Hematopoietic multipotent progenitor cell treated with erythropoietin and hydrocortisone succinate and interleukin-3 and kit ligand, for 4 days (in vitro differentiated cells): Measurements from ENCODE around the gene GPSM1.
A peak's percentile ranks its signal among the peaks of the same experiment; 100 is the strongest.
"Not testable (repeated sequence)": the region's sequence is repeated elsewhere in the genome, so short reads cannot be mapped to it uniquely, and the experiment has no call there.

Source experiments
- DNase-seq: peaks from one replicate; pipeline ENCODE4 v3.0.0-alpha.2; 2015

GPSM1 gene

DNA sequence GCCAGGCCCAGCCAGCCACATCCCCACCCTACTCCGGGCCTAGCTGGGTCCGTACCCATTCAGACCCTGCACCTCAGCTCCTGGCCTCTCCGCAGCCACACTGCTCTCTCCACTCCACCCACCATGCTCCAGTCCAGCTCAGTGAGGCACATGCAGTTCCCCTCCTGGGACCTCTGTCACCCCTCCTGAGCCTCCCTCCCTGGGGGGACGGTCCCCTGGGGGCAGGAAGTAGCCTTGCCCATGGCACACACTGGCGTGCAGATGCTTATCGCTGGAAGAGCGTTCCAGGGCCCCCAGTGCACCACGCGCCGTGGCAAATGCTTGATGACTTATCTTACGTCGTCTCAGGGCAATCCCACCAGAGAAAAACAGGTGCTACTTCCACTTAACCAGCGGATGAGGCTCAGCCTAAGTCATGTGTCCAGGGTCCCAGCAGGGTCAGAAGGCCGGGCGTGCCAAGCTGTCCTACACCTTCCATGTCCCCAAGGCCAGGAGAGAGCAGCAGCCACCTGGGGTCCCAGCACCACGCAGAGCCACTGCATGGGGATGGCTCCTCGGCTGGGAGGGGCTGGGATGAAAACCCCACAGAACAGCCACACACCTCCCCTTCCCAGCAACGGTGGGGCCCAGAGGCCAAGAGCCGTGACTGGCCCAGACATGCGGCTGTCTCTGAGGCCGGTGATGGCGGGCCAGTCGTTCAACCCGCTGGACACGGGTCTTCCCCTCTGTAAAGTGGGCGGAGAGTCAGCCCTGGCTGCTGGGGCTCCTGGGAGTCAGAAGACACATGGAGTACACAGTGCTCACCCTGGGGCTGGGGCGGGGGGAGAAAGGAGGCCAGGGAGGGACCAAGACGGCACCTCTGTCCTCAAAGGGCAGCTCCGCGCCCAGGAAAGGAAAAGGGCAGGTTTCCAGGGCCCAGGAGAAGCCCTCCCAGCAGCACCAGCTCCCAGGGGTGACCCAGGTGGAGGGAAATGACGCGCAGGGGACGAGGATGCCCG is 20.8 kb upstream of the GPSM1 start:
- DNase-seq = peak; percentile 78

DNA sequence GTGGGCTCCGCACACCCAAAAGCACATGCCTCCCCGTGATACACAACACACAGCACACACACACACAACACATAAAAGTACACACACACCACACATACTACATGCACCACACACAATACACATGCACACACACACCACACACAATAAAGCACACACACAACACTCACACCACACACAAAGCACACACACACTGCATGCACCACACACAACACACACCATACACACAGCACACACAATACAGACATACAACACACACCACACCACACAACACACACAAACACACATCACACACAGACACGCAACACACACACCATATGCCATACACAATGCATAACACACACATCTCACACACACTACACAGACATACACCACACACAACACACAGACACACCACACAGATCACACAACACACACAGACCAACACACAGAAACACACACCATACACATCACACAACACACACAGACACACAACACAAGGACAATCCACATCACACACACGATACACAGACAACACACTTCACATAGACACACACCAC is 20.1 kb upstream of the GPSM1 start:
- no peak for DNase-seq

DNA sequence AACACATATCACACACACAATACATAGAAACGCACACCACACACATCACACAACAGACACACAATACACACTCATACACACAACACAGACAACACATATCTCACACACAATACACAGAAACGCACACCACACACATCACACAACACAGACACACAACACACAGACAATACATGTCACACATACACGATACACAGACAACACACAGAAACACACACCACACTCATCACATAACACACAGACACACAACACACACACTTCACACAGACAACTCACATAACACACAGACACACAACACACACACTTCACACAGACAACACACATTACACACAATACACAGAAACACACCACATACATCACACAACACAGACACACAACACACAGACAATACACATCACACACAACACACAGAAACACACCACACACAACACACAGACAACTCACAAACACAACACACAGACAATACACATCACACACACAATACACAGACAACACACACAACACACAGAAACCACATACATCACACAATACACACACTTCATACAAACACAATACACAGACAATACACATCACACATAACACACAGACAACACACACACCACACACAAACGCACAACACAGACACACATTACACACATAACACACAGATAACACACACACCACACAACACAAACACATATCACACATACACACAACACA is 19.2 kb upstream of the GPSM1 start:
- DNase-seq = no peak

DNA sequence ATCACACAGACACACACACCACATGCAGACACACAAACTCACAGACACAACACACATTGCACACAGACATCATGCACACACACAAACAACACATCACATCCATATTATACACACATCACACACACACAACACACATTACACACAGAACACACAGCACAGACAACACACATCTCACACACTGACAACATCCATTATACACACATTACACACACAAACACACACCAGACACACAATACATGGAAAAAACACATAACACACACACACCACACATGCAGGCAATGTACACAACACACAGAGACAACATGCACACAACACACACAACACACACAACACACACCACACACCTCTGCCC is 18.7 kb upstream of the GPSM1 start:
- no peak for DNase-seq

DNA sequence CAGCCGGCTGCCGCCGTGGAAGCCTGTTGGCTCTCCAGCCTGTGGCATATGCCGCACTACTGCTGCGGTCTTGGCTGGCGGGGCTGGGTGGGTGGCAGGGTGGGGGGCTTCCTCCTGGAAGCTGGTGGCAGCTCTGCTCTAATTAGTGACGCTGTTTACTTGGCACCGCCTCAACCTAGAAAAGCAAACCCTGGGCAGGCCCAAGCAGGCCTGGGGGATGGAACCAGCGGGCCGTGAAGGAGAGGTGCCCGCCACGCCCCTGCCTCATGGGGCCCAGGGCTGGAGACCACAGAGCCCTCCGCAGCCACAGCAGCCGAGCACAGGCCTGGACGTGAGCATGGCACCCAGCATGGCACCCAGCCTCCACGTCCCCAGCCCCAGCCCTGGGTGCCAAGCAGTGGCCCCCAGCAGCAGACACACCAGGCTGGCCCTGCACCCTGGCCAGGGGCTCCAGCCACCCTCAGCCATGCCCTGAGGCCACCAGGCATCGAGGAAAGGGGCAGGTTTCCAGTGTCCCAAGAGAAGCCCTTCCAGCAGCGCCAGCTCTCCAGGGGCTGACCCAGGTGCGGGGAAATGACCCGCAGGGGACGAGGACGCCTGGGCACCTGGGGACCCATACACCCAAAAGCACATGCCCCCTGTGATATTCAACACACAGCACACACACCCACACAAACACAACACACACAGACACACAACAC is 18.1 kb upstream of the GPSM1 start:
- DNase-seq = peak; percentile 84

DNA sequence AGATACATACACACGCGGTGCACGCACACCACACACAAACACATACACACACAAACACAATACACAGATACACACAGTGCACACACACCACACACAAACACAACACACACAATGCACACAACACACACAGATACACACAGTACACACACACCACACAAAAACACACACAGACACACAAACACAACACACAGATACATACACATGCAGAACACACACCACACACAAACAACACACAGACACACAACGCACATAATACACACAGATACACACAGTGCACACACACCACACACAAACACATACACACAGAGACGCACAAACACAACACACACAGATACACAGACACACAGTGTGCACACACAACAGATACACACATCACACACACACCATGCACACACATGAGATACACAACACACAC is 17.5 kb upstream of the GPSM1 start:
- DNase-seq = no peak

DNA sequence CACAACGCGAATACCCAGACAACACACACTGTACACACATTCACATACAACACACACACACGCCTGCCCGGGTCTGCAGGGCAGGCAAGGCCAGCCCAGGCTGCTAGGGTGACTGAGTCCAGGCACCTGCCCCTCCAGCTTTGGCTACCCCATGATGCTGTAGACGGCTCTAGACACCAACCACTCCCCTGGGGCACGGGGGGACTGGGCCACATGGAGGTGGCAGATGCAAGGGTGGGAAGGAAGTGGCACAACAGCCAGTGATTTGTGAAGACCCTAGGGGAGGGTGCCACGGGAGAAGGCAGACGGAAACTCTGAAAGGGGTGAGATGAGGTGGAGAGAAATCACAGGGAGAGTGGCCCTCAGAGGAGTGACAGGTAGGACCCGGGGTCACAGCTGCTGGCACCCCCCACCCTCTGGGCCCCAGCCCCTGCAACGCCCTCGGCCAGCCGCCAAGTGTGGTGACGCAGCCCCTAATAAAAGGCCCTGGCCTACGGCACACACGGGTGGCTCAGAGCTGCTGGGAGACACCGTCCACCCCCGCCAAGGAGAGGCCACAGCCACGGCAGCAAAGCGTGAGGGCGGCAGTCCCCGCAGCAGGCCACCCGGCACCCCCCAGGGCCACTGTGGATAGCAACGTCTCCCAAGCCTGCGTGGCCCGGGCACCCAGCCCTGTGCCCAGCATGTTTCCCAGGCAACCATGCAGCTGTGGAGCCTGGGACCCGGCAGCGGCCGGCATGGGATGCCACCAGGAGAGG is 16.9 kb upstream of the GPSM1 start:
- DNase-seq = peak; percentile 57

DNA sequence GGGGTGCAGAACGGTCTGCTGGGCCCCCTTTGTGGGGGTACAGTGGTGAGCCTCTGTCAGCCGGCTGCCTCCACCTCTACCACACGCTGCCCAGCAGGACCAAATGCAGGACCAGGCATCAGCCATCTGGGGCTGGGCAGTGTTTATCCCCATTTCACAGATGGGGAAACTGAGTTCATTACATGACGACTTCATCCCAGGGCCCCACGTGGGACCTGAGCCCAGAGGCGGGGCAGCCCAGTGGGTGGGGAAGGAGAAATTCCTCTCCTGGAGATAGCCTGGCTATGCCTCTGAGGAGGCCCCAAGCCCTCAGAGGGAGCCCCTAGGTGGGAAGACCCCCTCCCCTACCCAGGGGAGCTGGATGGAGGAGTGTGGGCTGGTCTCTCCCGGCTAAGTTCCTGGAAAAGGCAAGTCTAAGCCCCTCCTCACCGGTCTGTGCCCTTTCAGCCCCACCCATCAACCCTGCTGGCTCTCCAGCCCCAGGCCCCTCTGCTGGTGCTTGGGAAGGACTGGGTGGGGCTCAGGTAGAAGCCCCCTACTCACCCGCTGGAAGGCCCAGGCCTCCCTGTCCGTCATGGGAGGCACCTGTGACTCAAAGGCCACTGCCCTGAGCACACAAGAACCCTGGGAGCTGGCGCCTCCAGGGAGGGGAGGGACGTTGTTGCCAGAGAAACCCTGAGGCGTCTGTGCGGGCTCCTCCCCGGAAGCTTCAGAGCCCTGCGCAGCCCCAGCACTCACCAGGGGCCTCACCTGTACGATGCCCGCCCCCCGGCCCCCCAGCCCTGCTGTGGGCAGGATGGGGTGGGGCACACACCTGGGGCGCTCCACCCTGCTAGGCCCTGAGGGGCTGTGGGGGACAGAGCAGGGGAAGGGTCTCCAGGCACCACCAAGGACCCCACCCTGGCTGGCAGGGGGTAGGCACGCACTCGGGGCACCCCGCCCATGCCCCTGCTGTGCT is 16.0 kb upstream of the GPSM1 start:
- DNase-seq = peak; percentile 54

DNA sequence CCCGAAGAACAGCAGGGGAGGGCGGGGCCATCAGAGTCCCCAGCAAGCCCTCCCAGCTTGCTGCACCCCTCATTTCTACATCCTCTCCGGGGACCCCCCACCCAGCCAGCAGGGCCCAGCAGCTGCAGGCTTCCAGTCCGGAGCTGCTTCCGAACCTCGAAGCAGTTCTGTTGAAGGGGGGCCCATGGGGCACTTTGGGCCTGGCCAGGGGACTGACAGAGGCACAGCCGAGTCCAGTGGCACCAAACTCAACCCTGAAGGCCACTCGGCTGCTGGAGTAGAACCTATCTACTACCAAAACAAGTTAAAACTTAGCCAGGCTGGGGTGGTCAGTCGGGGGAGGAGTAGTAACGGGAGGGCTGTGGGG is 15.3 kb upstream of the GPSM1 start:
- no peak for DNase-seq

DNA sequence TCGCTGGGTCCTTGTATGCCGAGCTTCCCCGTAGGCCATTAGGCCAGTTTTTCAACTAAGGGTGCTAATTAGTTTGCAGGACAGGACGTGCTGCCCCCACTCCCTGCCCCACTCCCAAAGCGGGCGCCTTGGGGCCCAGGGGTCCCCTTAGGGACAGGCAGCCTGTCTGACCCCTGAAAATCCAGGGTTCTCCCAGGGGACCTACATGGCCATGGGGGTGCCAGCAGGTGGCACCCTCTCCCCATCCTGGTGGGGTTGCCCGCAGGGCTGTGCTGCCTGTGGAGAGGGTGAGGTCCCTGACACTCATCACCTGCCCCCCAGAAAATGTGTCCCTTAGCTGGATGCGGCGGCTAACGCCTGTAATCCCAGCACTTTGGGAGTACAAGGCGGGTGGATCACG is 14.9 kb upstream of the GPSM1 start:
- DNase-seq = peak; percentile 85

DNA sequence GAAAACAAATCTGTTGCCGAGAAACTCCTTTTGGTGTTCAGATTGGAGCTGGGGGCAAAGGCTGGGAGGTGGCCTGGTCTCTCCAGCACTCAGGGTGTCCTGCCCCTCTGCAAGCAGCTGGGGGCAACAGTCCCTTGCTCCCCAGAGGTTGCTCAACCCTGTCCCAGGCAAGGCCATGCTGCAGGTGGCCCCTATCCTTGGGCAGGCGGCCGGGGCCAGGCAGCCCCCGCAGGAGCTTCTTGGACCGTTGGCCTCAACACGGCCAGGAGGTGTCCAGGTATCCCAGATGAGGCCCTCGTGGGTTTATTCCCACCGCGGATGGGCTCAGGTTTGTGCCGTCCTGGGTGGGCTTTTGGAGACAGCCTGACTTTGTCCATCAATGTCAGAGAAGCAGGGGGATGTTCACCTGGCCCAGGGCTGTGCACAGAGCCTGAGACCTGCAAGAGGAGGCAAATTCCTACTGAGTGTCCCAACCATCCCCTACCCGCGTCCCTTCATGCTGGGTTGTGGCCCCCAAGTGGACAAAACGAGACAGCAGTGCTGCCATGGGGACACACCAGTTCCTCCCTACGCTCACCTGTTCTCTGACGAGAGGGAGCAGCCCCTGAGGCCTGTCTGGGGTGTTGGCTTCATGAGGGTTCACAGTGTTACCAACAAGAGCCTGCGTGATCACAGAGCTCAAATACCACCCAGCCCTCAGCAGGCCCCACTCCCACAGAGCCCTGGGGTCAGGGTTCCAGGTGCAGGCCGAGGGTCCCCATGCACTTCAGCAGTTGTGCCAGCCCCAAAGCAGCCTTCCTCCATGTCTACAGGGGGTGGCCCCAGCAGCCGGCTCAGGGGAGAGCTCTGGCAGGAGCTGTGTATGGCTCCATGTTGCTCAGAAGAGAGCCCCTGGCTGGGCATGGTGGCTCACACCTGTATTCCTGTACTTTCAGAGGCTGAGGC is 14.0 kb upstream of the GPSM1 start:
- DNase-seq = no peak

DNA sequence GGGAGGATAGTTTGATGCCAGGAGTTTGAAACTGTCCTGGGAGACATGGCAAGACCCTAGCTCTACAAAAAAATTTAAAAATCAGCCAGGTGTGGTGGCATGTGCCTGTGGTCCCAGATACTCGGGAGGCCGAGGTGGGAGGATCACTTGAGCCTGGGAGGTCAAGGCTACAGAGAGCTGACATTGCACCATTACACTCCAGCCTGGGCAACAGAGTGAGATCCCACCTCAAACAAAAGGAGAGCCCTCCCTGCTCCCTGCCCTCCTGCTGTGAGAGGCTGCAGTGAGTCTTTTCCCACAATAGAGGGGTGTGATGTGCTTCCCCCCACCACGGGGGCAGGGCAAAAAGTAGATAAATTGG is 13.3 kb upstream of the GPSM1 start:
- no peak for DNase-seq

DNA sequence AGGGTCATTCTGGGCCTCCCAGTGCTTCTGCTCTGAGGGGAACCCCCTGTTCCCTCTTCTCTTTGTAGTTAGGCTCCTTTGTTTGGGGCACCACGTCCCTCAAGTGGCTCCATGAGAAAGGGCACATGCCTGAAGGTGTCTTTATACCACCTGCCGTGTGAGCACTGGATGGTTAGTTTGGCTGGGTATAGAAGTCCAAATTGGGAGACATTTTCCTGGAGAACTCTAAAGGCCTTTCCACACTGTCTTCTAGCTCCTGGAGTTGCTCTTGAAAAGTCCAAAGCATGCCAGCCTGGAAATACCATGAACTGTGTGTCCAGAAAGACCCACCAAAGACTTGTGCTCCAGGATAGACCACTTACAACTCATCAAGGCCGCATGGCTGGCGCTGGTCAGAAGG is 12.4 kb upstream of the GPSM1 start:
- DNase-seq = no peak

DNA sequence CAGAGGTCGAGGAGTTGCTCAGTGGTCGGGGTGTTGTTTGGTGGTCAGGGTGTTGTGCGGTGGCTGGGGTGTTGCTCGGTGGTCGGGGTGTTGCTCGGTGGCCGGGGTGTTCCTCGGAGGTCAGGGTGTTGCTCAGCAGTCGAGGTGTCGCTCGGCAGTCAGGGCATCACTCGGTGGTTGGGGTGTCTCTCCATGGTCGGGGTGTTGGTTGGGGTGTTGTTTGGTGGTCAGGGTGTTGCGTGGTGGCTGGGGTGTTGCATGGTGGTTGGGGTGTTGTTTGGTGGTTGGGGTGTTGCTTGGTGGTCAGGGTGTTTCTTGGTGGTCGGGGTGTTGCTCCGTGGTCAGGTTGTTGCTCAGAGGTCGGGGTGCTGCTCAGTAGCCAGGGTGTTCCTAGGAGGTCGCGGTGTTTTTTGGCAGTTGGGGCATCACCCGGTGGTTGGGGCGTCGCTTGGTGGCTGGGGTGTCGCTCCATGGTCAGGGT is 11.0 kb upstream of the GPSM1 start:
- DNase-seq = no peak

DNA sequence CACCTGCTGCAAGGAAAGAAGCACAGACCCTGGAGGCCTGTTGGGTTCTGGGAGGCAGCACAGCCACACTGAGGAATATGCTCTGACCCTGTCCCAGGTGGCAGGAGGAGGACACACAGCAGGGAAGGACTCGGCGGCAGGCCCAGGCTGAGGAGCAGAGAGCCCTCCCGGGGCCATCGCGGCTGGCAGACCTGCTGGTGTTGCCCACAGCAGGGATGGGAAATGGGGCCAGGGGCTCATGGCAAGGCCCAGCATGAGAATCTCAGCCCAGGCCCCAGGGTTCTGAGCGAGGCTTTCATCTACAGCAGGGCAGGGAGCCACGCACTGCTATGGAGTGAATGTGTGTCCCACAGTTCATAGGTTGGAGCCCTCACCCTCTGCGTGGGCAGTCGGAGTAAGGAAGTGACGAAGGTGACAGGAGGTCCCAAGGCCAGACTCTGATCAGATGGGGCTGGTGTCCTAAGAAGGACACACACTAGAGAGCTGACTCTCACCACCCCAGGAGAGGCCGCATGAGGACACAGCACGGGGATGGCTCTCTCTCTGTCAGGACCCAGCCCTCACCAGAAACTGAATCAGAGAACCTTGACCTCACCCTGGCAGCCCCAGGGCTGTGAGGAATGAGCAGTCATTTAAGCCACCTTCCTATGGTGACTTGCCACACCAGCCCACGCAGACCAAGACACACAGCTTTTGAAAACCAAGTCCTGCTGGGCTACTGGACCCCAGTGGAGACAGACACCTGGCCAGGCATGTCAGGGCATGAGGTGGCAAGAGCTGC is 10.3 kb upstream of the GPSM1 start:
- no peak for DNase-seq

DNA sequence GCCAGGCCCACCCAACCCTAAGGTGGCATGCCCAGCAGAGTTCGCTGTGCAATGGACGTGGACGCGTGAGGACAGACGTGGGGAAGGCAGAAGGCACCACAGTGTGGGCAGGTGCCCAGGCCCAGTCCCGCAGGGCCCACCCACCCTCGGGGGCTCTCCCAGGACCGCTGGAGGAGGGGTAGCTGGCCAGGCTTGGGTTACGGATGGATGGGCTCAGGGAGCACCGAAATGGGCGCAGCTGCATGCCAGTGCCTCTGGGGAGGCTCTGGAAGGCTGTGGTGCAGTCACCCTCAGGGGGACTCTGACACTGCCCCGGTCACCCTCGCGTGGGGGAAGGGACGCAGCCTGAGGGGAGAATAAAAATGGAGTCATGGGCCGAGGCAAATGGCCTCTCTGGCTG is 9.6 kb upstream of the GPSM1 start:
- no peak for DNase-seq

DNA sequence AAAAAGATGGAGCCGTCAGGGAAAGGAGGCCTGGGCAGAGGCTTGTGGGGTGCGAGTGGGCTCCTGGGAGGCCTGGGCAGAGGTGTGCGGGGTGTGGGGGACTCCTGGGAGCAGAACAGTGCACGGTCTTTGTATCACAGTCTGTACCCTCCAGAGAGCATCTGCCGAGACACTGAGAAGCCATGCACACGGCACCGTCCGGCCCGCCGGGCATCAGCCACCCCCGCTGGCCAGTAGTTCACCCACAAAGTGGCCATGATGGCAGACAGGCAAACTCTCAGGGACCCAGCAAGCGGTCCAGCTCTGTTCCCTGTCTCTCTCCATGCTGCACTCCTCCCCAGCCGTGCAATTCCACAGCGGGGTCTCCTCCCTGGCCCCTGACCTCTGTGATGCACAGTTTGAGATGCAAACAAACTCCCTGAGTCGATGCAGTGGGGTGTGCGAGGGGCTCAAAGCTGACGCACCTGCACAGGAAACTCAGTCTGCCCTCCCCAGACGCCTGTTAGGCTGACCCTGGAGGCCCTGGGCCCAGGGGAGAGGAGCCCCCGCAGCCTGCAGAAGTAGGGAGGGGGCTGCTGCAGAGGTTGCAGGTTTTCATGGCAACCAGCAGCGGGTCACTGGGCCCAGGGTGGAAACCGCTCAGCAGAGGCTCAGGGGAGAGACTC is 9.1 kb upstream of the GPSM1 start:
- DNase-seq = no peak

DNA sequence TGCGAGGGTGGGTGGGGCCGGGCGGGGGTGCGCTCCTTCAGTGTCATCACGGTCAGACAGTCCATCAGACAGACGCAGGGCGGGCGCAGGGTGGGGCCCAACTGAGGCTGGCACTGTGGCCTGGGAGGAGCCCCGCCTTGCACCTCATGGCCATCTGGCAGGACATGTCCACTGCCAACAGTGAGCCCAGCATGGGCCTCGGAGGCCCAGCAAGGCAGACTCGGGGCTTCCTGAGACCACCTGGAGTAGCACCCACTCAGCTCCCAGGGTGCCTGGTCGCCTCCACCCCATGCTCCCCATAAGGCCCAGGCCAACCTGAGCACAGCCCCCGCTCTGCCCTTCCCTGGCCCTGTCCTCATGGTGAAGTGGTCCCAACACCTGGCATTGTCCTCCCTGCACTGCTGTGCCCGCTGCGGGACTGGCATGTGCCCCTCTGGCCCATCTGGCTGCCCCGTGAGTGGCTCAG is 8.5 kb upstream of the GPSM1 start:
- no peak for DNase-seq

DNA sequence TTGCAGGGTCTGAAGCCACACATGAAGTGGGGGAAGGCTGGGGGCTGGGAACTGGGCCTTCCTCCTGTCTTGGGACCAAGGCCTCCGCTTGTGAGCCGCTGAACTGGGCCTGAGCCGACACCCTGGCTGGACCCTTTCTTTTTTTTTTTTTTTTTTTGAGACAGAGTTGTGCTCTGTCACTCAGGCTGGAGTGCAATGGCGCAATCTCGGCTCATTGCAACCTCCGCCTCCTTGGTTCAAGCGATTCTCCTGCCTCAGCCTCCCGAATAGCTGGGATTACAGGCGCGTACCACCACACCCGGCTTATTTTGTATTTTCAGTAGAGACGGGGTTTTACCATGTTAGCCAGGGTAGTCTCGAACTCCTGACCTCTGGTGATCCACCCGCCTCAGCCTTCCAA is 8.1 kb upstream of the GPSM1 start:
- DNase-seq = not testable (repeated sequence)
